ENCODE results near the gene AKAP13.

AKAP13 gene

GRCh38 chr15:85530079-85530478 is 149.7 kb downstream of the AKAP13 start:
- no peak overlapping the region for H3K27ac ChIP-seq
- no peak for TF ChIP-seq CTCF (conservative IDR thresholded peaks at IDR 0.05)

GRCh38 chr15:85531083-85531482 is 150.7 kb downstream of the AKAP13 start:
- TF ChIP-seq ZFX (IDR thresholded peaks at IDR 0.05), result no peak
- TF ChIP-seq CTCF (conservative IDR thresholded peaks at IDR 0.05), result no peak

GRCh38 chr15:85532689-85533088 is 152.3 kb downstream of the AKAP13 start:
- peak overlapping the region; percentile 55 for H3K27ac ChIP-seq
- TF ChIP-seq CTCF (conservative IDR thresholded peaks at IDR 0.05) (no peak), ZFX (IDR thresholded peaks at IDR 0.05) (no peak)

More at GRCh38 chr15:85531083-85531482, 150.7 kb downstream of the AKAP13 start:
- no peak overlapping the region for H3K27ac ChIP-seq

- H3K27ac ChIP-seq, result peak overlapping the region; percentile 50
- no peak for TF ChIP-seq CTCF (conservative IDR thresholded peaks at IDR 0.05)
- no peak for TF ChIP-seq ZFX (IDR thresholded peaks at IDR 0.05)
Measured at GRCh38 chr15:85534031-85534430, 153.6 kb downstream of the AKAP13 start.

GRCh38 chr15:85535533-85536330 is 155.3 kb downstream of the AKAP13 start:
- H3K27ac ChIP-seq, result peak overlapping the region; percentile 48

- TF ChIP-seq CTCF (conservative IDR thresholded peaks at IDR 0.05) (no peak), ZFX (IDR thresholded peaks at IDR 0.05) (no peak)
- H3K27ac ChIP-seq, result no peak overlapping the region
Measured at GRCh38 chr15:85536341-85536740, 155.9 kb downstream of the AKAP13 start.

- H3K27ac ChIP-seq, result no peak overlapping the region
- TF ChIP-seq ZFX (IDR thresholded peaks at IDR 0.05), result no peak
- TF ChIP-seq CTCF (conservative IDR thresholded peaks at IDR 0.05), result no peak
Measured at GRCh38 chr15:85539491-85539890, 159.1 kb downstream of the AKAP13 start.

Measured in C4-2B (cell line).